ENCODE measurements around the gene HSFX2. TPM values are rescaled to one million over a fixed set of nuclear protein-coding genes. Genes with fewer than 3 reads are reported as not detected.
"Not testable (repeated sequence)": the region's sequence is repeated elsewhere in the genome, so short reads cannot be mapped to it uniquely, and the experiment has no call there.

HSFX2 gene, protein sequence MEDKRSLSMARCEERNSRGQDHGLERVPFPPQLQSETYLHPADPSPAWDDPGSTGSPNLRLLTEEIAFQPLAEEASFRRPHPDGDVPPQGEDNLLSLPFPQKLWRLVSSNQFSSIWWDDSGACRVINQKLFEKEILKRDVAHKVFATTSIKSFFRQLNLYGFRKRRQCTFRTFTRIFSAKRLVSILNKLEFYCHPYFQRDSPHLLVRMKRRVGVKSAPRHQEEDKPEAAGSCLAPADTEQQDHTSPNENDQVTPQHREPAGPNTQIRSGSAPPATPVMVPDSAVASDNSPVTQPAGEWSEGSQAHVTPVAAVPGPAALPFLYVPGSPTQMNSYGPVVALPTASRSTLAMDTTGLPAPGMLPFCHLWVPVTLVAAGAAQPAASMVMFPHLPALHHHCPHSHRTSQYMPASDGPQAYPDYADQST
- 0.41 TPM in 1 of 2 replicates, not detected in the other for total RNA-seq

DNA sequence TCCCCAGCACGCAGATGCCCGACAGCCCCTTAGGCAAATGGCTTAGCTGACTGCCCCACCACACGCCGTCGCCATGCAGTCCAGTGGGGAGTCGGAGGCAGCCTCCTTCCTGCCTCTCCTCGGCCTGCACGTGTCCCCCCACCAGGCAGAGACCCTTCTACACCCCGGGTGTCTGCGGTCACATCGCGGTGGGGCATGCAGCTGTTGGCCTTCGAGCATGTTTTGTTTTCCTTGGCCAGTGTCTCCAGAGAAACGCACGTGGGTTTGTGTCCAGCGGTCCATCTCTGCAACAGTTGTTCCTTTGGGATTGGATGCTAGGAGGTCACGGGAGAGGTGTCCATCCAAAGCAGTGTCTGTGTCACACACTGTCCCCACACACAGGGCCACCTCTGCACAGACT is at the start of gene HSFX2:
Gene HSFX2, minus strand, starts transcription at position 101 of the 400 bp plus-strand sequence. CDS start 614 bp downstream, outside the sequence.
- DNase-seq (ENCODE audit: low spot score); H3K9me3 Mint-ChIP-seq; H3K27ac Mint-ChIP-seq; H3K27me3 Mint-ChIP-seq (ENCODE audit: insufficient read depth); H3K4me1 Mint-ChIP-seq (ENCODE audit: low read depth); H3K4me3 Mint-ChIP-seq; intact Hi-C loops (cut with micrococcal nuclease); H3K36me3 Mint-ChIP-seq (ENCODE audit: low read depth): not testable (repeated sequence)

DNA sequence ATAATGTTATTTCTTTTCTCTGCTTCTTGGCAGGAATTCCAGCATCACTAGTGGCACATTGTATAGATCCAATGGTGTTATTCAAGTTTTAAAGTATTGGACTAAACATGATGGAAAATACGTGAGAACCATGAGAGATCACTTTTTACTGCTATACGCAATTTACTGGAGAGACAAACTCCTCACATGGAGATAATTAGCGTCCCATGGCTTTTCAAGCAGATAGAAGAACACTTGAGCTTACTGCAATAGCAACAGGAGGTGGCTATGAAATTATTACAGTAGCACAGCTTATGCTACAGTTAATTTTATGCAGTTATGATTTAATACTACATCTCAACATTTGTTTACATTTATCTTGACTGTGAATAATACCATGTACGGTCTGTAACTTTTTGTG is 48.4 kb upstream of the HSFX2 start:
- no peaks in the 10 kb centered on the region for H3K36me3 Mint-ChIP-seq (ENCODE audit: low read depth)
- intact Hi-C loops (cut with micrococcal nuclease): no loop called here

DNA sequence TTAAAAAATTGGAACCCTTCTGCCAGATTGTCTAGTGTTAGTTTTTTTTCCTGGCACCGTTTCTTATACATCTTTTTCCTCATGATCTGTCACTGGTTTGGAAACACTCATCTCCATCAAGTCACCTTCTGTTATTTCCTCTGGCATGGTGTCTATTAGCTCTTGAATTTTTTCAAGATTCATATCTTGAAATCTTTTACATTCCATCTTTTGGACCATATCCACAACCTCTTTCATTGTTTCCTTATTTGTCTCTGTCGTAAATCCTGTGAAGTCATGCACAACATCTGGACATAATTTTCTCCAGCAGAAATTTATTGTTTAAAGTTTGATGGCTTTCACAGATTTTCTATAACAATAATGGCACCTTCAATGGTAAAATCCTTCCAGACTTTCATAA is 46.7 kb upstream of the HSFX2 start:
- H3K36me3 Mint-ChIP-seq (ENCODE audit: low read depth): no peaks in the 10 kb centered on the region
- intact Hi-C loops (cut with micrococcal nuclease): no loop called here
- H3K4me1 Mint-ChIP-seq (ENCODE audit: low read depth): no peaks in the 10 kb centered on the region

More for the DNA sequence above, 48.4 kb upstream of the HSFX2 start:
- Mint-ChIP-seq H3K27me3 (ENCODE audit: insufficient read depth) (peaks cover 7% of the 10 kb centered on the region), H3K9me3 (no peaks in the 10 kb centered on the region), H3K4me3 (no peak overlapping the region), H3K27ac (no peak overlapping the region), H3K4me1 (ENCODE audit: low read depth) (no peaks in the 10 kb centered on the region)
- no peak for DNase-seq (ENCODE audit: low spot score)

DNA sequence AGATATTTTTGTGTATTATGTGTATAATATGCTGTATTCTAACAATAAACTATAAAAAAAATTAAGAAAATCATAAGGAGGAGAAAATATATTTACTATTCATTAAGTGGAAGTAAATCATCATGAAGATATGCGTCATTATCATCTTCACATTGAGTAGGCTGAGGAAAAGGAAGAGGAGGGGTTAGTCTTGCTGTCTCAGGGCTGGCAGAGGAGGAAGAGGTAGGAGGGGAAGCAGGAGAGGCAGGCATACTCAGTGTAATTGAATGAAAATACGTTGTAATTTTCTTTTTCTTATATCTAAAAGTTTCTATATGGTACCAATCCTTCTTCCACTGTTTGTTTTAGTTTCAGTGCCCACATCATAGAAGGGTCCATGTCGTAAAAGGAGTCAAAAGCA is 46.3 kb upstream of the HSFX2 start:
- Mint-ChIP-seq H3K27me3 (ENCODE audit: insufficient read depth) (peaks cover 10% of the 10 kb centered on the region), H3K9me3 (no peaks in the 10 kb centered on the region), H3K4me1 (ENCODE audit: low read depth) (no peaks in the 10 kb centered on the region), H3K4me3 (no peak overlapping the region), H3K36me3 (ENCODE audit: low read depth) (no peaks in the 10 kb centered on the region), H3K27ac (no peak overlapping the region)
- intact Hi-C loops (cut with micrococcal nuclease): no loop called here
- no peak for DNase-seq (ENCODE audit: low spot score)

More for the DNA sequence above, 46.7 kb upstream of the HSFX2 start:
- H3K27me3 Mint-ChIP-seq (ENCODE audit: insufficient read depth): peaks cover 10% of the 10 kb centered on the region
- no peak overlapping the region for H3K27ac Mint-ChIP-seq
- no peak overlapping the region for H3K4me3 Mint-ChIP-seq
- no peaks in the 10 kb centered on the region for H3K9me3 Mint-ChIP-seq
- no peak for DNase-seq (ENCODE audit: low spot score)

DNA sequence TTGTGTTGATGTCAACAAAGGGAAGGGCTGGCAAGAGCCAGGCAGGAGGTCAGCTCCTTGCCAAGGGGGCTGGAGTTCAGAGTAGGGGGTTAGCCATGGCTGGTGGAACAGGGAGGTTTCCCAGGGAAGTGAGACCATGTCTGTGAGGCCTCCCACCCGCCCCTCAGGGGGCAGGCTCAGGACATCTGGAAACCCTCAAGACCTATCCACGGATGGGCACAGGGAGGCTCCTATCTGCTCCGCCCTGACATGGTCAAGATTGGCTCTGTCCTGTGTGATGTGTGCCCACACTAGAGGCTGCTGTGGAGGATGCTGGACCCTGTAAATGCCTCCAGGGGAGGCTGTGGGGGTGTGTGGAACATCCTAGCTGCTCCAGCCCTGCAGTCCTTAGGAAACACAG is 44.5 kb upstream of the HSFX2 start:
- Mint-ChIP-seq H3K4me3 (no peak overlapping the region), H3K4me1 (ENCODE audit: low read depth) (no peaks in the 10 kb centered on the region), H3K9me3 (no peaks in the 10 kb centered on the region), H3K27me3 (ENCODE audit: insufficient read depth) (peaks cover 10% of the 10 kb centered on the region), H3K36me3 (ENCODE audit: low read depth) (no peaks in the 10 kb centered on the region), H3K27ac (no peak overlapping the region)
- DNase-seq (ENCODE audit: low spot score): no peak
- intact Hi-C loops (cut with micrococcal nuclease): no loop called here

DNA sequence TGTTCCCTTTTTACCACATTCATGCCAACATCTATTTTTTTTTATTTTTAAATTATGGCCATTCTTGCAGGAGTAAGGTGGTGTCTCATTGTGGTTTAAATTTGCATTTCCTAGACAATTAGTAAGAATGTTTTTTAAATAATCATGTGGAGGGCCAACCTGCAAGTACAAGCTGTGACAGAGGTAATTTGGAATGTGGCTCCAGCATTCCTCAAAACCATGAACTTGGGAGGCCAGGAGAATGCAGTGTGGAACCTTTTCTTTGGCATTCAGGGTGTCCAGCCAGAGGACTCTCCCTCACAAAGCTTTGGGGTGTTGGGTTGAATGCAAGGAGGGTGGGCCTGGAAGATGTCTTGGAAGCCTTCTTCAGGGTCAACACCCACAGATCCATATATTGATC is 43.7 kb upstream of the HSFX2 start:
- H3K27me3 Mint-ChIP-seq (ENCODE audit: insufficient read depth): peaks cover 10% of the 10 kb centered on the region
- intact Hi-C loops (cut with micrococcal nuclease): no loop called here
- no peak overlapping the region for H3K4me3 Mint-ChIP-seq
- H3K4me1 Mint-ChIP-seq (ENCODE audit: low read depth): no peaks in the 10 kb centered on the region
- no peak overlapping the region for H3K27ac Mint-ChIP-seq
- no peaks in the 10 kb centered on the region for H3K36me3 Mint-ChIP-seq (ENCODE audit: low read depth)
- no peak for DNase-seq (ENCODE audit: low spot score)
- no peaks in the 10 kb centered on the region for H3K9me3 Mint-ChIP-seq

DNA sequence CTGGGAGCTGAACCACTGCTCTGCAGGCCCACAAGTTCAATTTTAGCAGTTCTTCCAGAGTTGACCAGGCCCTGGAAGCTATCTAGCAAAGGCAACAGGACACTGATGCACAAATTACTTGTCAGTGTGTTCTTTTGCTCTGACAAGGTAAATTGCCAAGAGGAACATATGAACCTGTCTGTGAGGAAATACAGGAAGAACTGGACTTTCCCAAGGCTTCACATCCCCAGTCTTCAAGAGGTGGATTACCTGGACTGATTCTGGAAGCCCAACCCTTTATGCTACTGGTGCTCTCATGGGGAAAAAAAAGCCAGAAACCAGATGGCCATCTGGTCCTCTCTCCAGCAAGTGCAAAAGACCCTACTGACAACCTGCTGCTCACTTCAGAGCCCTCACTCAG is 38.4 kb upstream of the HSFX2 start:
- Mint-ChIP-seq H3K9me3 (no peaks in the 10 kb centered on the region), H3K4me3 (no peak overlapping the region), H3K36me3 (ENCODE audit: low read depth) (no peaks in the 10 kb centered on the region), H3K4me1 (ENCODE audit: low read depth) (peaks cover 30% of the 10 kb centered on the region), H3K27me3 (ENCODE audit: insufficient read depth) (peaks cover 6% of the 10 kb centered on the region), H3K27ac (no peak overlapping the region)
- no peak for DNase-seq (ENCODE audit: low spot score)
- intact Hi-C loops (cut with micrococcal nuclease): loop anchor here (5.0 kb wide), 3 partner anchors 194 to 1721 kb away; partner anchors contain the start of genes CD99L2 and FMR1

DNA sequence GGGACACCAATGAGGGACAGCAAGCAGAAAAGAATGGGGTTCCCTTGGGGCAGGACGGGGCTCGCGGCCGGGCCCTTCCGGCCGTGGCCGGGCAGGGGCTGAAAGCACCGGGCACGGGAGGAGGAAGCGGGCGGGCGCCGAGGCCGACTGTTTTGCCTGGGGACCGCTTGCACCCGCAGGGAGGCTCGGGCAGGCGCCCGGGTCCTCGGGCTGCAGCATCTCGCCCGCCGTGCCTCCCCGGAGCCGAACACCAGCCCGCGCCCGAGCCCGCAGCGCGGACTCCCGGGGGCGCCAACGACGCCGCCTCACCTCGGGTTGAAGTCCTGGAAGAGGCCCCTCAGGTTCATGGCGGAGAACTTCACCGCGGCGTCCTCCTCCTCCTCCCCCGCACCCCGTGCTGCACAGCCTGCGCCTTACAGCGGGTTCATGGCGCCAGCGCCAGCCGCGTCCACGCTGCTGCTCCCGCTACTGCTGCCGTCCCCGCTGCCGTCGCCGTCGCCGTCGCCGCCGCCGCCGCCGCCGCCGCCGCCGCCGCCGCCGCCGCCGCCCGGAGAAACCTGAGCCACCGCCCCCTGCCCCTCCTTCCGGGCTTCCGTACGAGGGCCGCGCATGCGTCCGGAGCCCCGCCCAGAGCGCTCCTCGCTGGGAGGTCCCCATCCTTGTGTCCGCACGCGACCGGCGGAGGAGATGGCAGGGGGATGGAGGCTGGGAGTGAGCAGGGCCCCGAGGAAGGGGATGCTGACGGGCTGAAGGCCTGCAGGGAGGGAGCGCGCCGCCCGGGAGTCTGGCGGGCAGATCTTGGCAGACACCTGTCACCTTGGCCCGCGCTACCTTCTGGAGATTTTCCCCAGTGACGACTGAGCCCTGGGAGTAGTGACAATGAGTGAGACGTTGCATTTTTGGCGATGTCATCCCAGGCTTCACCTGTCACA is 36.4 kb upstream of the HSFX2 start, which contains the start of gene TMEM185A:
Gene TMEM185A, minus strand, starts transcription at position 559 of the 932 bp plus-strand sequence. Its CDS starts 212 bp downstream, at position 347.
- intact Hi-C loops (cut with micrococcal nuclease): loop anchor here (1.0 to 5.0 kb wide), 5 partner anchors 105 to 1719 kb away; partner anchors contain the start of genes CD99L2, FMR1 and IDS
- no peaks in the 10 kb centered on the region for H3K9me3 Mint-ChIP-seq
- H3K36me3 Mint-ChIP-seq (ENCODE audit: low read depth): peaks cover 3% of the 10 kb centered on the region
- H3K4me3 Mint-ChIP-seq: peak within 1 kb of the TSS; percentile 95
- DNase-seq (ENCODE audit: low spot score): peak; percentile 73
- H3K4me1 Mint-ChIP-seq (ENCODE audit: low read depth): peaks cover 43% of the 10 kb centered on the region
- H3K27ac Mint-ChIP-seq: peak within 1 kb of the TSS; percentile 85
- H3K27me3 Mint-ChIP-seq (ENCODE audit: insufficient read depth): peaks cover 1% of the 10 kb centered on the region

DNA sequence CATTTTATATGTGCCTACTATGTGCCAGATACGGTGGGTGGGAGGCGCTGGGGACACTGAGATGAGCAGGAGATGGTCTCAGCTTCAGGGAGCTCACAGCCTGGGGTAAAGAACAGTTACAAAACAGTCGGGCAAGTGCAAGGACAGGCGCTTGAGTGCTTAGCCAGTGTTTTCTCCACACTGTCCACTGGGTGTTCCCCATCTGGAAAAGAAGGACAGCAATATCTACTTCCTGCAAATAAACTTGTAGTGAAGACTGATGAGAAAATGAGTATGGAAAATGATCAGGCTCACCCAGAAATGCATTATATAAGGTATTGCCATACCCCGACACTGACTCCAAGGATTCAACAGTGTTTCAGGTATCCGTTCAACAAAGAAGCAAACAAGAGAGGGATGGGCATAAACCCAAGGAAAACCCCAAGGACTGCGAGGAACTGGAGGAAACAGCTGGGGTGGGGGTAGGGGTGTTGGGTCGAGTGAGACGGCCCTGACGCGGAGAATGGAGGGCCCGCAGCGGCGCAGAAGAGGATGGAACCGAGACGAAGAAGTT is 35.6 kb upstream of the HSFX2 start:
- DNase-seq (ENCODE audit: low spot score): no peak
- peaks cover 43% of the 10 kb centered on the region for H3K4me1 Mint-ChIP-seq (ENCODE audit: low read depth)
- H3K9me3 Mint-ChIP-seq: no peaks in the 10 kb centered on the region
- peaks cover 1% of the 10 kb centered on the region for H3K27me3 Mint-ChIP-seq (ENCODE audit: insufficient read depth)
- H3K4me3 Mint-ChIP-seq: peak overlapping the region; percentile 95
- intact Hi-C loops (cut with micrococcal nuclease): loop anchor here (1.0 to 5.0 kb wide), 5 partner anchors 104 to 1718 kb away; partner anchors contain the start of genes CD99L2, FMR1 and IDS
- H3K36me3 Mint-ChIP-seq (ENCODE audit: low read depth): peaks cover 3% of the 10 kb centered on the region
- peak overlapping the region; percentile 85 for H3K27ac Mint-ChIP-seq

DNA sequence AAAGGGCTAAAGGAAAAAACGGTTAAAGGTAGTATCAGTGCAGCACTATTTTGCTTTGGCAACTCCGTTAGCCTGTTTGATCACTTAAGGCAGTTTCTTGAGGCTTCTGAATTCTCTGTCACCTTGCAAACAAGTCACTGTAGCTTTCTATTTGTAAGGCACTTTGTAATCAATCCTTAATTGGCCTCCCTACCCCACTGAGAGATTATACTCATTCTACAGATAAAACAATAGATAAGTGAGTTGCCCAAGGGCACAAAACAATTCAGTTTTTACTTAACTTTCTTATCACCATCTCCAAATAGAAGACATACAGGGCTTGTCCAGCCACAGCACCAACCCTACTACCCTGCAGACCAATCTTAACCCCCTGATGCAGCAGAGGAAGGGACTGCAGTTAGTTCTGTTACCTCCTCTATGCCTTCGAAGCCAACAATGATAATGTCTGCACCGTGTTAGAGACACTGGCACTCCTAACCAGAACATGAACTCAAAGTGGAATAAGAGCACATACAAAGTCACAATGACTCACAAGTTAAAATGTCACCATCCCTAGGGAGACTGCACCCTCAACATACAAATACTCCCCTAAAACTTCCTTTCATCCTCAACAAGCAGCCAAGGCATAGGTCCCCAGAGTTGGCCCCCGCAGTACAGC is 34.7 kb upstream of the HSFX2 start:
- peaks cover 43% of the 10 kb centered on the region for H3K4me1 Mint-ChIP-seq (ENCODE audit: low read depth)
- DNase-seq (ENCODE audit: low spot score): no peak
- intact Hi-C loops (cut with micrococcal nuclease): loop anchor here (2.0 to 10.0 kb wide), 5 partner anchors 65 to 1718 kb away; partner anchors contain the start of genes CD99L2 and FMR1
- peaks cover 1% of the 10 kb centered on the region for H3K27me3 Mint-ChIP-seq (ENCODE audit: insufficient read depth)
- H3K9me3 Mint-ChIP-seq: no peaks in the 10 kb centered on the region
- H3K36me3 Mint-ChIP-seq (ENCODE audit: low read depth): peaks cover 3% of the 10 kb centered on the region
- H3K4me3 Mint-ChIP-seq: peak overlapping the region; percentile 95
- H3K27ac Mint-ChIP-seq: peak overlapping the region; percentile 1

DNA sequence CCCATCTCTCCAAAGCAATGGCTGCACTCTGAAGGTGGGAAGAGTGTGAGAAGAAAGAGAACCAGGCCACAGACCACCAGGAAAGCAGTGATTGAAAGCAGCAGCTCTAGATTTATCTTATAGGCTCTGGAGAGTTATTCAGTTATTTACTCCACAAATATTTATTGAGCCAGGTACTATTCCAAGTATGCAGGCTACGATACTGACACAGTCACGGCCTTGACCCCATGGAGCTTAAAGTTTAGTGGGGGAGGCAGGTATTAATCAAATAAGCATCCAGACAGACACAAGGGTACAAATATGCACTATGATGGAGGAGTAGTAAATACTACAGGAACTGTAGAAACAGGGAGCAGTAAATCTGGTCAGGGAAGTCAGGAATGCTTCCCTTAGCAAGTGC is 33.7 kb upstream of the HSFX2 start:
- DNase-seq (ENCODE audit: low spot score): no peak
- Mint-ChIP-seq H3K9me3 (no peaks in the 10 kb centered on the region), H3K4me3 (no peak overlapping the region), H3K36me3 (ENCODE audit: low read depth) (peaks cover 3% of the 10 kb centered on the region), H3K27me3 (ENCODE audit: insufficient read depth) (peaks cover 1% of the 10 kb centered on the region), H3K27ac (no peak overlapping the region), H3K4me1 (ENCODE audit: low read depth) (peaks cover 43% of the 10 kb centered on the region)
- intact Hi-C loops (cut with micrococcal nuclease): loop anchor here (10.0 kb wide), 1 partner anchor 64 kb away; no protein-coding TSS in a partner anchor

DNA sequence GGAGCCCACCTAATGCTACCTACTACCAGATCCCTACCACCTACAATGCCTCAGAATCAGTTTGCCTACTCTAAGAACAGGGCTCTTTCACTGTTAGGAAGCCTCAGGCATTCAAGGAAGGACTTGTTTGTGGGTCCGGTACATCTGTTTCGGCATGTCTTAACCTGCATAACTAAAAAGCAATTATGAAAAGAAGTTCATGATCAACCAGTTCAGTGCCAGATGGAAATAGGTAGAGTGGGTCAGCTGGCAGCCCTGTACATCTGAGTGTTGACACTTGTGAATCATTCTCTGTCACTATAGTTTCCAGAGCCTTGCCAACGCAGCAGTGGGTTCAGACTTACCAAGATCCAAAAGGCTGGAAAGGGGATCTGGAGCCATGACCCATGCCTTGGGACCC is 33.2 kb upstream of the HSFX2 start:
- peaks cover 43% of the 10 kb centered on the region for H3K4me1 Mint-ChIP-seq (ENCODE audit: low read depth)
- H3K27me3 Mint-ChIP-seq (ENCODE audit: insufficient read depth): peaks cover 1% of the 10 kb centered on the region
- H3K4me3 Mint-ChIP-seq: no peak overlapping the region
- no peaks in the 10 kb centered on the region for H3K9me3 Mint-ChIP-seq
- no peak overlapping the region for H3K27ac Mint-ChIP-seq
- peaks cover 3% of the 10 kb centered on the region for H3K36me3 Mint-ChIP-seq (ENCODE audit: low read depth)
- DNase-seq (ENCODE audit: low spot score): no peak
- intact Hi-C loops (cut with micrococcal nuclease): loop anchor here (10.0 kb wide), 1 partner anchor 63 kb away; no protein-coding TSS in a partner anchor
